OCI-LY7 (cell line): ENCODE measurements around the gene SPPL2B. TPM values are rescaled to one million over a fixed set of nuclear protein-coding genes. Genes with fewer than 3 reads are reported as not detected.

ENCODE experiments used
- BruUV-seq: library from RNA; stranded (reverse); fragments of 400-500 nt; replicated peaks from 2 replicates; lab custom pipeline; 2021; lab: Mats Ljungman, UMichigan
- CTCF ChIA-PET: fragments of 300-600 bp; sonication (Branson Sonifier 250); formaldehyde crosslinking; loops from one replicate; lab custom pipeline; 2022; ENCODE audit warnings: antibody characterized with exemption; ENCODE audit not compliant: unreplicated experiment; lab: Charles Lee
- POLR2A ChIA-PET: fragments of 300-600 bp; sonication (Branson Sonifier 250); formaldehyde crosslinking; loops from one replicate; lab custom pipeline; 2022; ENCODE audit warnings: antibody characterized with exemption; lab: Charles Lee
- DNase-seq: peaks from one replicate; pipeline ENCODE4 v3.0.0-alpha.2; 2015; ENCODE audit warnings: low spot score
- H2AFZ ChIP-seq: fragments of 200-600 bp; sonication (generic), shearing (Covaris generic); 2 replicates; pipeline ENCODE4 v1.6.1; 2014; ENCODE audit warnings: mild to moderate bottlenecking, antibody characterized with exemption, low read length, moderate library complexity
- H3K27ac ChIP-seq: fragments of 200-600 bp; sonication (generic); 2 replicates; pipeline ENCODE4 v1.5.1; 2014; ENCODE audit warnings: mixed run types, low read depth, mild to moderate bottlenecking, moderate library complexity, low read length, inconsistent platforms; ENCODE audit not compliant: poor library complexity, severe bottlenecking
- H3K36me3 ChIP-seq: fragments of 200-600 bp; sonication (generic); 2 replicates; pipeline ENCODE4 v1.6.1; 2014; ENCODE audit warnings: mild to moderate bottlenecking, antibody characterized with exemption, low read length, moderate library complexity, mixed read lengths; ENCODE audit not compliant: insufficient read depth
- H3K4me1 ChIP-seq: fragments of 200-600 bp; sonication (generic); 2 replicates; pipeline ENCODE4 v1.5.1; 2014; ENCODE audit warnings: mild to moderate bottlenecking, low read length; ENCODE audit not compliant: insufficient read depth, poor library complexity, severe bottlenecking
- H3K4me2 ChIP-seq: fragments of 200-600 bp; sonication (generic); 2 replicates; pipeline ENCODE4 v1.6.1; 2014; ENCODE audit warnings: mild to moderate bottlenecking, low read length
- H3K4me3 ChIP-seq: fragments of 200-600 bp; sonication (generic); 2 replicates; pipeline ENCODE4 v1.5.1; 2014; ENCODE audit warnings: mild to moderate bottlenecking, low read depth, low read length; ENCODE audit not compliant: poor library complexity, severe bottlenecking
- H3K79me2 ChIP-seq: fragments of 200-600 bp; sonication (generic); 2 replicates; pipeline ENCODE4 v1.6.1; 2016; ENCODE audit warnings: low read depth, mild to moderate bottlenecking, low read length, moderate library complexity, mixed read lengths; ENCODE audit not compliant: insufficient read depth
- H3K9me2 ChIP-seq: fragments of 200-600 bp; sonication (generic); 2 replicates; pipeline ENCODE4 v1.6.1; 2016; ENCODE audit warnings: mild to moderate bottlenecking, low read length, mixed read lengths; ENCODE audit not compliant: insufficient read depth
- H3K9me3 ChIP-seq: fragments of 200-600 bp; sonication (generic); 2 replicates; pipeline ENCODE4 v1.6.1; 2014; ENCODE audit warnings: mild to moderate bottlenecking, mixed run types, low read length, mixed read lengths
- H4K20me1 ChIP-seq: fragments of 200-600 bp; sonication (generic); 2 replicates; pipeline ENCODE4 v1.6.1; 2014; ENCODE audit warnings: mild to moderate bottlenecking, antibody characterized with exemption, low read length, moderate library complexity, mixed read lengths; ENCODE audit not compliant: insufficient read depth
- EZH2phosphoT487 ChIP-seq: fragments of 200-600 bp; sonication (generic); IDR thresholded peaks from 2 replicates; pipeline ENCODE4 v1.6.1; 2018; ENCODE audit warnings: low read depth, borderline replicate concordance, mild to moderate bottlenecking, mixed run types, antibody characterized with exemption, low read length, moderate library complexity, mixed read lengths
- intact Hi-C: fragments of 100-400 bp; cut with micrococcal nuclease; formaldehyde crosslinking; loops from one replicate; pipeline ENCODE4 v1.10.0; 2022; ENCODE audit not compliant: unreplicated experiment
- total RNA-seq, 2 experiments: library from RNA; depleted of rRNA in 1 of 2; stranded (reverse); fragments of >200 nt in 1 of 2; shearing (Covaris generic) in 1 of 2; gene quantifications; 2 replicates each; pipeline ENCODE4 v1.2.3, GENCODE V29; 2014 to 2022
- TF ChIP-seq, protein P1 (sequence below): fragments of 200-600 bp; sonication (generic); conservative IDR thresholded peaks from 2 replicates; pipeline ENCODE4 v1.5.1; 2014; ENCODE audit warnings: mild to moderate bottlenecking, antibody characterized with exemption, low read length, moderate library complexity, mixed read lengths

SPPL2B gene
- total RNA-seq, 2 experiments from 2014 or later: 106 to 191 TPM

DNA sequence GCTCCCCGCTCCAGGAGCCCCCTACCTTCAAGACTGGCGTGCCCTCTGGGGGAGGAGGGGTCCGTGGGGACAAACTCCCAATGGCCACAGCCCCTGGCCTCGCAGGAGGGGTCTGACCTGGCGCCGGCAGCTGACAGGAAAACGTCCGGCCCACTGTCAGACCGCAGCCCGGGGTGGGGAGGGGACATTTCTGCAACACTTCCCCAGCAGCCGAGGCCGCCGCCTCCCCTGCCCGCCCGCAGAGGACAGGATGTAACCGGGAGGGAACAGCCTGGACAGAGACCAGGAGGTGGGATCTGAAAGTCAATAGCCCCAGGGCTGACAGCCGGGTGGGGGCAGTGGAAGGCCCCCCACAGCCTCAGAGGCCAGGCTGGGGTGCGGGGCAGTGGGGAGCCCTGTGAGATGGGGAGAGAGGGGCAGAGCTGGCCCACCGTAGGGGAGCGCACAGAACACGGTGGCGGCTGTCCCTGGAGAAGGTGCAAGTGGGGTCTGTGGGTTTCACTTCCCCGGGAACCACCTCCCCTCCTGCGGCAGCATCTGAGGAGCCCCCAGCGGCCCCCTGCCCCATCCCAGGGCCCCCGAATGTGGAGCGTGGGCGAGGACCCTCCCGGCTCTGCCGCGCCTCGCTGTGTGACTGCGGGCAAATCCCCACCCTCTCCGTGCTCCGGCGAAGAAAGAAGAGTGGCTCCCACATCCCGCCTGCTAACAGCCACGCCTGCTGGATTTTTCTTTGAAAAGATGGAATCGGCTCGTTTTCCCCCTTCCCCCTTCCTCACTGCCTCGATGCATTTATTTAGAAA lies 46.2 kb upstream of the SPPL2B start, which contains the start of gene PEAK3:
PEAK3 (minus strand) TSS at position 114 of the 800 bp plus-strand sequence. CDS start 1,244 bp downstream, outside the sequence.
- Histone ChIP-seq H3K4me3 (no peak within 1 kb of the TSS), H3K79me2 (no peaks in the 10 kb centered on the region), H3K4me1 (peaks cover 16% of the 10 kb centered on the region), H2AFZ (no peak within 1 kb of the TSS), H4K20me1 (no peaks in the 10 kb centered on the region), H3K27ac (no peak within 1 kb of the TSS), H3K9me3 (no peaks in the 10 kb centered on the region), H3K9me2 (no peaks in the 10 kb centered on the region), H3K36me3 (no peaks in the 10 kb centered on the region), H3K4me2 (peak within 1 kb of the TSS; percentile 45)
- ChIA-PET CTCF (no interaction called here), POLR2A (no interaction called here)
- intact Hi-C loops: no loop called here
- BruUV-seq: no TSS peak
- no peak for DNase-seq
- no peak for TF ChIP-seq EZH2phosphoT487
- TF ChIP-seq, protein P1, sequence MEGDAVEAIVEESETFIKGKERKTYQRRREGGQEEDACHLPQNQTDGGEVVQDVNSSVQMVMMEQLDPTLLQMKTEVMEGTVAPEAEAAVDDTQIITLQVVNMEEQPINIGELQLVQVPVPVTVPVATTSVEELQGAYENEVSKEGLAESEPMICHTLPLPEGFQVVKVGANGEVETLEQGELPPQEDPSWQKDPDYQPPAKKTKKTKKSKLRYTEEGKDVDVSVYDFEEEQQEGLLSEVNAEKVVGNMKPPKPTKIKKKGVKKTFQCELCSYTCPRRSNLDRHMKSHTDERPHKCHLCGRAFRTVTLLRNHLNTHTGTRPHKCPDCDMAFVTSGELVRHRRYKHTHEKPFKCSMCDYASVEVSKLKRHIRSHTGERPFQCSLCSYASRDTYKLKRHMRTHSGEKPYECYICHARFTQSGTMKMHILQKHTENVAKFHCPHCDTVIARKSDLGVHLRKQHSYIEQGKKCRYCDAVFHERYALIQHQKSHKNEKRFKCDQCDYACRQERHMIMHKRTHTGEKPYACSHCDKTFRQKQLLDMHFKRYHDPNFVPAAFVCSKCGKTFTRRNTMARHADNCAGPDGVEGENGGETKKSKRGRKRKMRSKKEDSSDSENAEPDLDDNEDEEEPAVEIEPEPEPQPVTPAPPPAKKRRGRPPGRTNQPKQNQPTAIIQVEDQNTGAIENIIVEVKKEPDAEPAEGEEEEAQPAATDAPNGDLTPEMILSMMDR: no peak

DNA sequence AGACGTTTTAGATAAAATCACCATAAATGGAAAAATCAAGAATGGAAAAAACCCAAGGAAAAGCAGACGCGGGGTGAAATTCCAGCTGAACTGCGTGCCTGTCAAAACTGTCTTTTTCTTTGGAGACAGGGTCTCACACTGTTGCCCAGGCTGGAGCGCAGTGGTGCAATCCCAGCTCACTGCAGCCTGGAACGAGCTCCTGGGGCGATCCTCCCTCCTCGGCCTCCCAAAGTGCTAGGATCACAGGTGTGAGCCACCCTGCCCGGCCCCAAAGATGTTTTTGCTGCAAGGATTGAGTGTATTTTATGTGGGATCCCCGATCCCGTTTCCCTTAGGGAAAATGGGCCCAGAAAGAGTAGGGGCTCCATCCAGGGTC lies 45.6 kb upstream of the SPPL2B start:
- H2AFZ ChIP-seq: no peak overlapping the region
- POLR2A ChIA-PET: no interaction called here
- CTCF ChIA-PET: no interaction called here
- no peak overlapping the region for H3K4me3 ChIP-seq
- H3K27ac ChIP-seq: no peak overlapping the region
- no peaks in the 10 kb centered on the region for H3K9me3 ChIP-seq
- intact Hi-C loops: no loop called here
- H3K9me2 ChIP-seq: no peaks in the 10 kb centered on the region
- no peak for DNase-seq
- no peaks in the 10 kb centered on the region for H4K20me1 ChIP-seq
- no peaks in the 10 kb centered on the region for H3K36me3 ChIP-seq
- no peak overlapping the region for H3K4me2 ChIP-seq
- TF ChIP-seq EZH2phosphoT487: no peak
- TF ChIP-seq, protein P1: no peak
- BruUV-seq: no TSS peak
- H3K79me2 ChIP-seq: no peaks in the 10 kb centered on the region
- H3K4me1 ChIP-seq: peaks cover 19% of the 10 kb centered on the region
